HG03175 (cell line): ENCODE data around the gene FOXS1.
A peak's percentile ranks its signal among the peaks of the same experiment; 100 is the strongest.

Source experiments
- ATAC-seq: cut with Tn5 transposase; IDR thresholded peaks from one replicate; pipeline ENCODE4 v1.9.1; 2021; ENCODE audit warnings: mild to moderate bottlenecking, moderate library complexity; ENCODE audit not compliant: unreplicated experiment

FOXS1 gene

DNA sequence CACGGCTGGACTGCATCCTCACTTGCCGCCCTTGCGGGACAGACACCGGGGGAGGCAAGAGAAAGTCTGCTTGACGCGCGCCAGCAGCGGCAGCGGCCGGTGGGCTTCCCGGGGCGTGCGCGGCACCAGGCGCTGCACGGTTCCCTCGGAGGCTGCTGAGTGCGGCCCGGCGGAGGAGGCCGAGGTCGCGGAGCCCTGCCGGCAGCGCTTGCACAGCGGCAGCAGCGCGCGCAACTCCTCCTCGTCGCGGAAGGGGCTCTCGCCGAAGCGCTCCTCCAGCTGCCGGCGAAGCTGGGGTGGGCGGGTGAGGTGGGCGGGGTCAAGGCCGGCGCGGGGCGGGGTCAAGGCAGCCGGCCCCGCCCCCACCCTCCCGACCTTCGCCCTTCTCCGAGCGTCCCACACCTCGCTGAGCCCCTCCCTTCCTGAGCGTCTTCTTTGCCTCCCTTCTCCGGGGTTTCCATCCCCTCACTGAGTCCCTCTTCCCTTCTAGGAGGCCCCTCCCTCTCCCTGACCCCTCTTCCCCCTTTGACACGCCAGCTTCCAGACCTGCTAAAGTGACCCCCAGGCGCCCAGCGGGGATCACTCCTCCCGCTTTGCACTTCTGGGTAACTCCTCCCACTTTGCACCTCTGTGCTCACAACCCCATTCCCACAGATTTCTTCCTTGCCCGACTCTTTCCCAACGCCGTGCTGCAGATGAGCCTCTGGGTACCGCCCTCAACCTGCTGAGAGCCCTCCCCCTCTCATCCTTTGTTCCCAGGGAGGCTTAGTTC lies 16.2 kb upstream of the FOXS1 start:
- ATAC-seq, result peak; percentile 57

DNA sequence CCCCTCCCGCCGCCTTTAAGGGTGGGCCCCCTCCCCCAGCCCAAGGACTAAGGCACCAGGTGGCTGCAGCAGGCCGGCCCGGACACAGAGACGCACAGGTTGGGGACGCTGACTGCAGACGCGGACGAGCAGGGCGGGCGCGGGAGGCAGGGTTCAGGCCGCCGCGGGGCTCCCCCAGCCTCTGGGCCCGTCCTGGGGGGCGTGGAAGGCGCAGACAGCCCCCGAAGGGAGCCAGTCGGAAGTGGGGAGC lies 15.7 kb upstream of the FOXS1 start:
- ATAC-seq, result peak; percentile 12

DNA sequence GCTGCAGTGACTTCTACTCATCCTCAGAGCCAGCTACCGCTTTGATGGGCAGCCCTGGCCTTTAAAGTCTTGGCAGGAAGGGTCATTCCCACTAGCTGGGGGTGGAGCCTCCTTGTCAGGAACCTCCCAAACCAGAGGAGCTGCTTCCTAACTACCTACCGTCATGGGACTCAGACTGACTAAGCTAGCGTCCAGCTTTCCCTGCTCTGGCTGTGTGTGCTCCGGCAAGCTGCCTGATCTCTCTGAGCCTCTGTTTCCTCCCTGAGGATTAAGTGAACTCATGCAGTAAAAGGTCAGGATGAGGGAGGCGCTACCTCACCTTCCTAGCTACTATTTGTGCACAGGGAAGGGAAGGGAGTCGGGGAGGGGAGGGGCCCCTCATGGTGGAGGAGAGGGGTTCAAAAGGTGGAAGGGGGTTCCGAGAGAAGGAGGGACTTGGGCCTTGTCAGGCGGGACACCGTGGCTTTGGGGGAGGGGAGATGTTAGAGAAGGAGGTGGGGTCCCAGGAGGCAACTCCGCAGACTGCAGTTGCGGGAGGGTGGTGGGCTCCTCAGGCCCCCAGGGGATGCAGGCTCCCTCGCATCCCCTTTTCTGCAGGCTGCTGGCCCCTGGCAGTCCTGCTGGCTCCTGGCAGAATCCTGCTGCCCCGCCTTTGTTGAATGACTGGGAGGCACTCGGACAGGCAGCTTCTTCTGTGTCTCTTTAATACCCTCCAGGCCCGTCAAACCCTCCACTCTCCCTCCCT lies 15.2 kb upstream of the FOXS1 start:
- no peak for ATAC-seq

DNA sequence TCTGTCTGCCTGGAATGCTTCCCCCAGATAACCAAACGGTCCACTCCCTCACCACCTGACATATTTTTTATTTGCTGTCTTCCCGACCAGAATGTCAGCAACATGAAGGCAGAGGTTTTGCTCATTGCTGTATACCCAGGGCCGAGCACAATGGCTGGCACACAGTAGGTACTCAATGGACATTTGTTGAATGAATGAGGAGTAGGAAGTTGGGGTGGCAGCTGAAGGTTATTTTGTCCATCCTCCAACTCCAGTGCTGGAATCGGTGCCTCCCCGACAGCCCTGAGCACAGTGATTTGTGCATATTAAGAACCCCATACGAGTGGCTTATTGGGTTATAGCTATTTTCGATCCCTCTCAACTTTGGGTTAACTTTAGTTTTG lies 14.6 kb upstream of the FOXS1 start:
- ATAC-seq, result no peak

- ATAC-seq, result no peak
Observed at GRCh38 chr20:31859266-31859997, 14.0 kb upstream of the FOXS1 start.

- ATAC-seq, result no peak
Observed at GRCh38 chr20:31858760-31859083, 13.3 kb upstream of the FOXS1 start.

DNA sequence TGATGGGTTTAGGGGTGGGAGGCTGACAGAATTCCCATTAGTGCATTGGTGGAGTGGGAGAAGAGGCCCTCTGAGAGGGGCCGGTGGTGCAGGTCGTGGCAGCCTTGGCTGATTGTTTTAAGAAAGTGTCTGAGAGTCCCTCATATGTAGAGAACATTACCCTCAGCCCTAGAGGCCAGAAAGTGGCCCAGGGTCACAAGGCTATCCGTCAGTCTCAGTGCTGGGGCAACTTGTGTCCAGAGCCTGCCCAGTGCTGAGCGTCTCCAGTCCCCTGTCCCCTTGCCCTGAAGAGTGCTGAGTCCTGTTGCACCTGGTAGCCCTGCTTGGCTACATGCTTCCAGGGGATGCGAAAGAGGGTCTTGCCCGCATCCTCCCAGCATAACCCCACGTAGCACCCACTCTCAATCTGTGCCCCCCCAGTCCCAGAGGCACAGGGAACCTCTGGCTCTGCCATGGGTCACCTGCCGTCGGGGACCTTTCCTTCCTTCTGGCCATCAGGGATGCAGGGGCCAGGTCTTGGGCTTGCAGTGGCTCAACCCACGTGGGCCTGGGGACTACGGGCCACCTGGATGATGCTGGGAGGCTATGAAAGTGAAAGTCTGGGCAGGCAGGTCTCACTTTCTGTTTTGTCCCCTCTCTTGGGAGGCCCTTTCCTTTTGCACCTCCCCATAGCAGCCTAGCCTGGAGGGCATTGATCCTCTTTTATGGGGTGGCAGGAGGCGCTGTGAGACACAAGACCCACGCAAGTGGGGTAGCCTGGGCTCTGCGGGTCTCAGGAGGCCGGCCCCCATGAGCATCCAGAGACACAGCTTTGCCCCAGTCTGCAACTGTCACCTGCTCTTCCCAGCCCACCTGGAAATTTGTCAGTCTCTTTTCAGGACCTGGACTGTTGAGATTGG lies 12.7 kb upstream of the FOXS1 start:
- peak; percentile 80 for ATAC-seq

GRCh38 chr20:31856516-31856915 lies 11.1 kb upstream of the FOXS1 start:
- no peak for ATAC-seq

DNA sequence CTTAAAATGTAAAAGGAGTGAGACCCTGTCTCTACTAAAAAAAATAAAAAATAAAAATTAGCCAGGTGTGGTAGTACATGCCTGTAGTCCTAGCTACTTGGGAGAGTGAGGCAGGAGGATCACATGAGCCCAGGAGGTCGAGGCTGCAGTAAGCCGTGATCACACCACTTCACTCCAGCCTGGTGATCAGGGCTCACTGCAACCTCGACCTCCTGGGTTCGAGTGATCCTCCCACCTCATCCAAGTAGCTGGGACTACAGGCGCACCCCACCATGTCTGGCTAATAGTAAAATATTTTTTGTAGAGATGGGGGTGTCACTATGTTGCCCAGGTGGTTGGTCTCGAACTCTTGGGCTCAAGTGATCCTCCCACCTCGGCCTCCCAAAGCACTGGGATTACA lies 8.1 kb upstream of the FOXS1 start:
- ATAC-seq, result no peak

- ATAC-seq, result no peak
Observed at GRCh38 chr20:31851240-31851955, 6.0 kb upstream of the FOXS1 start.

GRCh38 chr20:31849306-31849930 lies 4.0 kb upstream of the FOXS1 start:
- ATAC-seq, result no peak

DNA sequence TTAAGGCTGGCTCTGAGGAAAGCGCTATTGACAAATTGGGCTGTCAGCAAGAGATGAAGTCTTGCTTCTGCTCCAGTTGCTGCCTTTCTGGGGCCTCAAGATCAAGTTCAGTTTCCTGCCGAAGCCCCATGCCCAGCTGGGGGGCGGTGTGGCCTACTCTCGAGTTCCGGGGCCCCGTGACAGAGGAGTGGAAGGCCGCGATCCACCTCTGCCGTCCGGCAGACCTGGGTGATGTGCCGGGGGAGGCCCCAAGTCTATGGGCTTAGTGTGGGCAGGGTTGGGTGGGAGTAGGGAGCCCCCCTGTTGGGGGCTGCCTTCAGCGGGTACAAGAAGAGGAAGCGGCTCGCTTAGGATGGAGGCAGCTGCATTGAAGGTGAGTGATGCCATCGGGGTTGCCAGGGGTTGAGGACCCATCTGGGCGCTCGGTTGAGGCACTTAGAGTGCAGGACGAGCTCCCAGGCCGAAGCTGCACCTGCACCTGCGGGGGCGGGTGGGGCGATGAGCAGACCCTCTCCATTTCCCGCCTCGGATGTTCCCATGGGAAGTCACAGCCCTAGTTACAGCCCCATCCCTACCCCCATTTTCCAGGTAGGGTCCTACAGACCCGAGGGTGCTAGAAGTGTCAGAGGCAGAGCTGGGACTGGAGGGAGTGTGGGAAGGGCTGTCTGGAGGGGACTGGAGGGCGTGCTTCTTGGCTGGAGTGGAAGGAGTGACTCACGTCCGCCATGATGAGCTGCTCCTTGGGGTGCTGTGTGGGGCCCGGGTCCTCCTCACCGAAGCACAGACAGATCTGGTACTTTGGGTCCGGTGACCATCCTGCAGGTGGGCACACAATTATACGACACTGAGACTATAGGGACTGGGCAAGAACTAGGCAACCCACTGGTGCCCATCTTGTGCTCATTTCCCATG lies 2.9 kb upstream of the FOXS1 start:
- no peak for ATAC-seq

GRCh38 chr20:31846793-31847138 lies 1.4 kb upstream of the FOXS1 start:
- ATAC-seq, result no peak

DNA sequence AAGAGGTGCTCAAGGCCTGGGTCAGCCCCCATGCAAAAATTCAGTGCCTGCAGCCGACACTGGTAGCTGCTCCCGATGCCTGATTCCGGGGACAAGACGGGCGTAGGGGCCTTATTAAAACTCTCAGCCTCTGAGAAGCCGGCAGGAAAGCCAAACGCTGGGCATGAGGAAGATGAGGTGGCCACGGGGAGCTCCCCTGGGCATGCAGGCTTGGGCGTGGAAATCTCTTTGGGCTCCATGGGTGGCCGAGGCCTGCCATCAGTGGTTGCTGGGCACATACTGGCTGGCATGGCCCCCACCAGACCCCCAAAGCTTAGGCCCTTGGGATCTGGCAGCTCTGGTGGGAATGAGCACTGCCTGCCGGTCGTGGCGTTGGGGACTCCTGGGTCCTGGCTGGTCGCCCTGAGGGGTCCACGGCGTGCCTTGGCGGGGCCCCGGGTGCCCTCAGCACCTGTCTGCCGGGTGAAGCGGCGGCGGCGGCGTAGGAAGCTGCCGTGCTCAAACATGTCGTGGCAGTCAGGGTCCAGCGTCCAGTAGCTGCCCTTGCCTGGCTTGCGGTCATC lies 586 bp downstream of the FOXS1 start:
- no peak for ATAC-seq

DNA sequence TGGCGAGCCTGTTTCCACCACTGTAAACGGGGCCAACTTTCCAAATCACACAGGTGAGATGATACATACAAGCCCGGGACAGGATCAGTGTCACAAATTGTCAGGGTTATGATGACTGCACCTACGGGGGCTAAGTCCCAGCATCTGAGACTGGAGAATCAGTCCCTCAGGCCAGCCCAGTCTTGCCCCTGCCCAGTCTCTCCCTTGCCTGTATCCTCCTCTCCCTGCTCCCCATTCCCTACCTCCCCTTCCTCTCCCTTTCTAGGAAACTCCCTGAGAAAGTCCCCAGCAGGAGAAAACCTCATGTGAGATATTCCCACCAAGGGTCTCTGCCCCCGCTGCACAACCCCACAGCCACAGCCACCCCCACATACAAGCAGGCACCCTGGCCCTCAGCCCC lies 1.5 kb downstream of the FOXS1 start:
- ATAC-seq, result no peak

DNA sequence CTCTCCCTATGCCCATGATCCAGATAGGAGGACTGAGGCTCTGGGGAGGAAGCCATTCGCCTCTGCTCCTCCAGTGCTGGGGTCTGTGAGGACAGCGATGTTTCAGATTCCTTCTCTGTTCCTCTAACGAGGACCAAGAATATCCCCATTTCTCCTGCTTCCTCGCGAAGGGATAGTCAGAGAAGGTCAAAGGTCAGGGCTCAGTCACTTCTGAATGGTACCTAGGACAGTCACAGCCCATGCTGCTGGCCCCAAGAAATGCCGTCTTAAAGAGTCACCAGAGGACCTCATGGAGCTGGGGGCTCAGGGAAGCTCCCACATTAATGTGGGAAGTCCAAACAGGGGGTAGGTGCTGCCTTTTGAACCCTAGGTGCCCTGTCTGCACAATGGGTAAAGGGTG lies 2.1 kb downstream of the FOXS1 start:
- ATAC-seq, result no peak

GRCh38 chr20:31842471-31843157 lies 2.8 kb downstream of the FOXS1 start:
- ATAC-seq, result no peak

GRCh38 chr20:31841928-31842327 lies 3.5 kb downstream of the FOXS1 start:
- ATAC-seq, result no peak
